OCI-LY1 (cell line): ENCODE data around the gene TARP.
A peak's percentile ranks its signal among the peaks of the same experiment; 100 is the strongest.

Source experiments
- H2AFZ ChIP-seq: fragments of 200-600 bp; sonication (generic), shearing (Covaris generic); 2 replicates; pipeline ENCODE4 v1.6.0; 2014; ENCODE audit warnings: antibody characterized with exemption, mild to moderate bottlenecking, low read length
- H3F3A ChIP-seq: fragments of 200-600 bp; sonication (generic), shearing (Covaris generic); 2 replicates; pipeline ENCODE4 v1.6.0; 2014; ENCODE audit warnings: mild to moderate bottlenecking, antibody characterized with exemption, low read length, moderate library complexity; ENCODE audit not compliant: insufficient read depth
- H3K27ac ChIP-seq: fragments of 200-600 bp; sonication (generic); 2 replicates; pipeline ENCODE4 v1.5.1; 2014; ENCODE audit warnings: low read length, mixed run types, mild to moderate bottlenecking, low read depth; ENCODE audit not compliant: poor library complexity, severe bottlenecking
- H3K27me3 ChIP-seq: fragments of 200-600 bp; sonication (generic); 2 replicates; pipeline ENCODE4 v1.6.0; 2014; ENCODE audit warnings: antibody characterized with exemption, mild to moderate bottlenecking, low read length, moderate library complexity; ENCODE audit not compliant: insufficient read depth
- H3K36me3 ChIP-seq: fragments of 200-600 bp; sonication (generic); 2 replicates; pipeline ENCODE4 v1.6.1; 2014; ENCODE audit warnings: mild to moderate bottlenecking, antibody characterized with exemption, low read length, moderate library complexity, mixed read lengths; ENCODE audit not compliant: insufficient read depth
- H3K4me1 ChIP-seq: fragments of 200-600 bp; sonication (generic); 2 replicates; pipeline ENCODE4 v1.5.1; 2014; ENCODE audit warnings: mild to moderate bottlenecking, low read length, moderate library complexity; ENCODE audit not compliant: insufficient read depth, severe bottlenecking
- H3K4me2 ChIP-seq: fragments of 200-600 bp; sonication (generic), shearing (Covaris generic); 2 replicates; pipeline ENCODE4 v1.6.1; 2014; ENCODE audit warnings: low read length
- H3K4me3 ChIP-seq: fragments of 200-600 bp; sonication (generic); 2 replicates; pipeline ENCODE4 v1.5.1; 2014; ENCODE audit warnings: low read length, low read depth, mild to moderate bottlenecking, mixed read lengths; ENCODE audit not compliant: poor library complexity, severe bottlenecking
- H3K79me2 ChIP-seq: fragments of 200-600 bp; shearing (Covaris generic); 2 replicates; pipeline ENCODE4 v1.6.1; 2016; ENCODE audit warnings: mixed run types, low read length, mixed read lengths; ENCODE audit not compliant: insufficient read depth
- H3K9ac ChIP-seq: fragments of 200-600 bp; sonication (generic), shearing (Covaris generic); 2 replicates; pipeline ENCODE4 v1.6.1; 2014; ENCODE audit warnings: mild to moderate bottlenecking, low read length, mixed read lengths
- H3K9me2 ChIP-seq: fragments of 200-600 bp; sonication (generic), shearing (Covaris generic); 2 replicates; pipeline ENCODE4 v1.6.1; 2014; ENCODE audit warnings: low read depth, mild to moderate bottlenecking, low read length, mixed read lengths
- H3K9me3 ChIP-seq: fragments of 200-600 bp; shearing (Covaris generic); 2 replicates; pipeline ENCODE4 v1.6.1; 2014; ENCODE audit warnings: low read length, mixed read lengths
- H4K20me1 ChIP-seq: fragments of 200-600 bp; sonication (generic), shearing (Covaris generic); 2 replicates; pipeline ENCODE4 v1.6.0; 2016; ENCODE audit warnings: mild to moderate bottlenecking, low read length; ENCODE audit not compliant: insufficient read depth
- CTCF ChIP-seq: fragments of 200-600 bp; sonication (generic), shearing (Covaris generic); IDR thresholded peaks from 2 replicates; pipeline ENCODE4 v1.5.1; 2017; ENCODE audit warnings: mild to moderate bottlenecking, antibody characterized with exemption, low read length, moderate library complexity, mixed read lengths
- EZH2 ChIP-seq: fragments of 200-600 bp; sonication (generic), shearing (Covaris generic); IDR thresholded peaks from 2 replicates; pipeline ENCODE4 v1.8.0; 2017; ENCODE audit warnings: borderline replicate concordance, mixed run types, mild to moderate bottlenecking, antibody characterized with exemption, low read length, moderate library complexity, mixed read lengths

TARP gene

GRCh38 chr7:38217672-38218071, 55.8 kb downstream of the TARP start:
- H3K9me3 ChIP-seq: no peaks in the 10 kb centered on the region
- no peak overlapping the region for H2AFZ ChIP-seq
- TF ChIP-seq EZH2 (no peak), CTCF (no peak)
- no peaks in the 10 kb centered on the region for H3F3A ChIP-seq
- peaks cover 4% of the 10 kb centered on the region for H3K4me1 ChIP-seq
- no peak overlapping the region for H3K4me3 ChIP-seq
- no peak overlapping the region for H3K4me2 ChIP-seq
- H3K9me2 ChIP-seq: no peaks in the 10 kb centered on the region
- H3K36me3 ChIP-seq: peaks cover 18% of the 10 kb centered on the region; the same call in 1 of the 2 replicates
- H3K9ac ChIP-seq: no peak overlapping the region
- no peaks in the 10 kb centered on the region for H3K79me2 ChIP-seq
- no peaks in the 10 kb centered on the region for H4K20me1 ChIP-seq
- H3K27me3 ChIP-seq: no peaks in the 10 kb centered on the region
- H3K27ac ChIP-seq: no peak overlapping the region

- Histone ChIP-seq H2AFZ (no peak overlapping the region), H4K20me1 (no peaks in the 10 kb centered on the region), H3F3A (no peaks in the 10 kb centered on the region), H3K27me3 (no peaks in the 10 kb centered on the region), H3K27ac (no peak overlapping the region), H3K9me2 (no peaks in the 10 kb centered on the region), H3K4me2 (no peak overlapping the region), H3K4me1 (peaks cover 4% of the 10 kb centered on the region), H3K9ac (no peak overlapping the region), H3K4me3 (no peak overlapping the region), H3K9me3 (no peaks in the 10 kb centered on the region), H3K79me2 (no peaks in the 10 kb centered on the region), H3K36me3 (peaks cover 12% of the 10 kb centered on the region; the same call in 1 of the 2 replicates)
- TF ChIP-seq EZH2 (no peak), CTCF (peak; percentile 99)
Observed at GRCh38 chr7:38215735-38216670, 57.4 kb downstream of the TARP start.

GRCh38 chr7:38215115-38215514, 58.3 kb downstream of the TARP start:
- Histone ChIP-seq H3K27me3 (no peaks in the 10 kb centered on the region), H3K36me3 (peaks cover 6% of the 10 kb centered on the region; the same call in 1 of the 2 replicates), H3K4me3 (no peak overlapping the region), H3K27ac (no peak overlapping the region), H4K20me1 (no peaks in the 10 kb centered on the region), H3K9me3 (no peaks in the 10 kb centered on the region), H3K4me1 (peaks cover 4% of the 10 kb centered on the region), H3K4me2 (no peak overlapping the region), H3K79me2 (no peaks in the 10 kb centered on the region), H3K9me2 (no peaks in the 10 kb centered on the region), H3K9ac (no peak overlapping the region), H3F3A (no peaks in the 10 kb centered on the region), H2AFZ (no peak overlapping the region)
- TF ChIP-seq CTCF (no peak), EZH2 (no peak)
